GM12875 (cell line): ENCODE data around the gene SP1.
A peak's percentile ranks its signal among the peaks of the same experiment; 100 is the strongest.
"Not testable (repeated sequence)": the region's sequence is repeated elsewhere in the genome, so short reads cannot be mapped to it uniquely, and the experiment has no call there.

ENCODE experiments used
- H3K4me3 ChIP-seq: one replicate; pipeline ENCODE4 v1.5.1; 2011; ENCODE audit warnings: low read depth, low read length, control low read depth
- TF ChIP-seq, protein P1 (sequence below): IDR thresholded peaks from 2 replicates; pipeline ENCODE4 v1.5.1; 2011; ENCODE audit warnings: low read depth, mild to moderate bottlenecking, control low read depth, inconsistent platforms, low read length, moderate library complexity, borderline replicate concordance; ENCODE audit not compliant: insufficient read depth

The SP1 gene

DNA sequence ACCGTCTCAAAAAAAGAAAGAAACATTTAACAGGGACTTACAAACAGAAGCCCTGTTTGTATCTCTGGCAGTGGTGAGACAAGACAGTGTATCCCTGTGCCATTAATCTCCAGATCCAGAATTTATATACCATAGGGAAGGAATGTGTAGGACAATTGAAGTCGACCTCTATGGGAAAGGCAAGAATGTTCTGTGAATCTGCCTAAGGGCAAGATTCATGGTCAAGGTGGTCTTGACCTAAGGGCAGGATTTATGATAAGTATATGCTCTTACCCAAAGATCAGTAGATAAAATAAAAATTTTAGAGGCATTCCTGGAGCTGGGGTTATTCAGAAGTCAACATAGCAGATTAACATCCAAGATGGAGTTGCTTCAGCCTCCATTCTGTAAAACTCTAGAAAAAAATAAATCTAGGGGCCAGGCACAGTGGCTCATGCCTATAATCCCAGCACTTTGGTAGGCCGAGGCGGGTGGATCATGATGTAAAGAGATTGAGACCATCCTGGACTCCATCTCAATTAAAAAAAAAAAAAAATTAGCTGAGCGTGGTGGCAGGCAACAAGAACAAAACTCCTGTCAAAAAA is 21.0 kb upstream of the SP1 start:
- H3K4me3 ChIP-seq: no peak overlapping the region
- TF ChIP-seq, protein P1, sequence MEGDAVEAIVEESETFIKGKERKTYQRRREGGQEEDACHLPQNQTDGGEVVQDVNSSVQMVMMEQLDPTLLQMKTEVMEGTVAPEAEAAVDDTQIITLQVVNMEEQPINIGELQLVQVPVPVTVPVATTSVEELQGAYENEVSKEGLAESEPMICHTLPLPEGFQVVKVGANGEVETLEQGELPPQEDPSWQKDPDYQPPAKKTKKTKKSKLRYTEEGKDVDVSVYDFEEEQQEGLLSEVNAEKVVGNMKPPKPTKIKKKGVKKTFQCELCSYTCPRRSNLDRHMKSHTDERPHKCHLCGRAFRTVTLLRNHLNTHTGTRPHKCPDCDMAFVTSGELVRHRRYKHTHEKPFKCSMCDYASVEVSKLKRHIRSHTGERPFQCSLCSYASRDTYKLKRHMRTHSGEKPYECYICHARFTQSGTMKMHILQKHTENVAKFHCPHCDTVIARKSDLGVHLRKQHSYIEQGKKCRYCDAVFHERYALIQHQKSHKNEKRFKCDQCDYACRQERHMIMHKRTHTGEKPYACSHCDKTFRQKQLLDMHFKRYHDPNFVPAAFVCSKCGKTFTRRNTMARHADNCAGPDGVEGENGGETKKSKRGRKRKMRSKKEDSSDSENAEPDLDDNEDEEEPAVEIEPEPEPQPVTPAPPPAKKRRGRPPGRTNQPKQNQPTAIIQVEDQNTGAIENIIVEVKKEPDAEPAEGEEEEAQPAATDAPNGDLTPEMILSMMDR: no peak

DNA sequence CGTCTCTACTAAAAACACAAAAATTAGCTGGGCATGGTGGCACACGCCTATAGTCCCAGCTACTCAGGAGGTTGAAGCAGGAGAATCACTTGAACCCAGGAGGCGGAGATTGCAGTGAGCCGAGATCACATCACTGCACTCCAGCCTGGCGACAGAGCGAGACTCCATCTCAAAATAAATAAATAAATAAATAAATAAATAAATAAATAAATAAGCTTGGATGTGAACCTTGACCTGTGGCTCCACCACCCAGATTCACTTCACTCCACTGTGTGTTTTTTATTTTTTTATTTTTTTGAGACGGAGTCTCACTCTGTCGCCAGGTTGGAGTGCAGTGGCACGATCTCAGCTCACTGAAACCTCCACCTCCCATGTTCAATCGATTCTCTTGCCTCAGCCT is 18.3 kb upstream of the SP1 start:
- H3K4me3 ChIP-seq: not testable (repeated sequence)

DNA sequence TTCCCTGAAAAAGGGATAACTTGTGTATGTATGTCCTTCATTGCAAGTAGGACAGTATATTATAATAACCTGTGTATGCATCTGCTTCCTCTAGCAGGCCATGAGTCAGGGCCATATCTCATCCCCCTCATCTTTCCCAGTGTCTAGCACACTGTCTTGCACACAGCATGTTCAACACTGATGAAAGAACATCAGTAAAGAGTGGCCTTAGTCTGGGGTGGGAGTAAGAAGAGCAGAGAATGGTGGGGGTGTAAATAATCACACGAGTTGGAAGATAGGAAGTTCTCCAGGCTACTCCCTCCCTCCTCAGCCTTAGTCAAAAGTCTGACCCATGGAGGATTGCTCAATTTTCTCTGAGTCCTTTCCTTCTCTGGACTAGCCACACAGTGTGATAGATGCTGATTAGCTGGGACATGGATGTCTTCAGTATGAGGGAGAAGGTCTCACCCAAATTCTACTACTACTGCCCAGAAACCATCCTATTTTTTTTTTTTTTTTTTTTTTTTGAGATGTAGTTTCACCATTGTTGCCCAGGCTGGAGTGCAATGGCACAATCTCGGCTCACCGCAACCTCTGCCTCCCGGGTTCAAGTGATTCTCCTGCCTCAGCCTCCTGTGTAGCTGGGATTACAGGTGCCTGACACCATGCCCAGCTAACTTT is 14.6 kb upstream of the SP1 start:
- TF ChIP-seq, protein P1: no peak
- no peak overlapping the region for H3K4me3 ChIP-seq

DNA sequence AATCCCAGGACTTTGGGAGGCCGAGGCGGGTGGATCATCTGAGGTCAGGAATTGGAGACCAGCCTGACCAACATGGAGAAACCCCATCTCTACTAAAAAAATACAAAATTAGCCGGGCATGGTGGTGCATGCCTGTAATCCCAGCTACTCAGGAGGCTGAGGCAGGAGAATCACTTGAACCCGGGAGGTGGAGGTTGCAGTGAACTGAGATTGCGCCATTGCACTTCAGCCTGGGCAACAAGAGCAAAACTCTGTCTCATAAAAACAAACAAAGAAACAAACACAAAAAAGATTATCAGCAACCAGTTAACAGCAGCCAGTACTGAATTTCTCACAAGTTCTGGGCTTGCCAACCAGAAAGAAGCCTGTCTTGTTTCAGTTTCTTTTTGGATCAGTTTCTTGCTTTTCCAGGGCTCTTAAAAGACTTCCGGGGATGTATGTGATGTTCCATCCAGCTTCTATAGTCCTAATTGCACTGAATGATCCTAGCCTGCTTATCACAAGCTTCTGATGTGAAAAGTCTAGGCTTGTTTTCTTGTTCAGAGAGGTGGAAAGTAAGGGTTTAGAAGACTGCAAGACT is 6.3 kb upstream of the SP1 start:
- H3K4me3 ChIP-seq: not testable (repeated sequence)

DNA sequence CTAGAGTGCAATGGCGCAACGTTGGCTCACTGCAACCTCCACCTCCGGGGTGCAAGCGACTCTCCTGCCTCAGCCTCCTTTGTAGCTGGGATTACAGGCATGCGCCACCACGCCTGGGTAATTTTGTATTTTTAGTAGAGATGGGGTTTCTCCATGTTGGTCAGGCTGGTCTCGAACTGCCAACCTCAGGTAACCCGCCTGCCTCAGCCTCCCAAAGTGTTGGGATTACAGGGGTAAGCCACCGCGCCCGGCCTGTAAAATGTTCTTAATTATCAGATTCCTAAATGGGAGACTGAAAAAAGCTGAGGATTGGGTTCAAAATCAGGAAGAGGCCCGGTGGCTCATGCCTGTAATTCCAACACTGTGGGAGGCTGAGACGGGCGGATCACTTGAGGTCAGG is 5.7 kb upstream of the SP1 start:
- not testable (repeated sequence) for H3K4me3 ChIP-seq

DNA sequence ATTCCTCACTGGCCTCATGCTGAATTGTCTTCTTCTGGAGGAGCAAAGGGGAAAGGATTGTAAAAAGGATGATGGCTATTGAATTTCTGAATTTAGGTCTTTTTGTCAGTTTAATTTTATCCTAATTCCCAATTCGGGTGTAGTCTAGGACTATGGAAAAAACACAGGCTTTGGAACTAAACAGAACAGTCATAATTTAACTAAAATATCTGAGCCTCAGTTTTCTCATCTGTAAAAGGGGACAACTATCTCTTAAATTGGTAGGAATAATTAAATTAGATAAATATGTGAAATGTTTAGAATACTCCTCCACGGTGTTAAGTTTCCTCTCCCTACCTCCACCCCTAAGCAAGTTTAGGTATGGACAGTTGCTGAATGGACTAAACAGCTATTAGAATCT is 3.2 kb upstream of the SP1 start:
- no peak overlapping the region for H3K4me3 ChIP-seq
- TF ChIP-seq, protein P1: no peak

DNA sequence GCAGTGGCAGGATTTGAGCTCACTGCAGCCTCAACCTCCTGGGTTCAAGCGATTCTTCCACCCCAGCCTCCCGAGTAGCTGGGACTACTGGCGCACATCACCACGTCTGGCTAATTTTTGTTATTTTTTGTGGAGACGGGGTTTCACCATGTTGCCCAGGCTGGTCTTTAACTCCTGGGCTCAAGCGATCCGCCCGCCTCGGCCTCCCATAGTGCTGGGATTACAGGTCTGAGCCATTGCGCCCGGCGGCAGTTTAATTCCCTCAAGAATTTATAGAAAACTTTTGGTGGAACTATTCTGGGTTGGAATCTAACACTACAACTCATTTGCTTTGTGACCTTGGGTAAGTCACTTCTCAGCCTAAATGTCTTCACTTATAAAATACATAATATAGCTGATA is 1.8 kb upstream of the SP1 start:
- TF ChIP-seq, protein P1: no peak
- H3K4me3 ChIP-seq: no peak overlapping the region

DNA sequence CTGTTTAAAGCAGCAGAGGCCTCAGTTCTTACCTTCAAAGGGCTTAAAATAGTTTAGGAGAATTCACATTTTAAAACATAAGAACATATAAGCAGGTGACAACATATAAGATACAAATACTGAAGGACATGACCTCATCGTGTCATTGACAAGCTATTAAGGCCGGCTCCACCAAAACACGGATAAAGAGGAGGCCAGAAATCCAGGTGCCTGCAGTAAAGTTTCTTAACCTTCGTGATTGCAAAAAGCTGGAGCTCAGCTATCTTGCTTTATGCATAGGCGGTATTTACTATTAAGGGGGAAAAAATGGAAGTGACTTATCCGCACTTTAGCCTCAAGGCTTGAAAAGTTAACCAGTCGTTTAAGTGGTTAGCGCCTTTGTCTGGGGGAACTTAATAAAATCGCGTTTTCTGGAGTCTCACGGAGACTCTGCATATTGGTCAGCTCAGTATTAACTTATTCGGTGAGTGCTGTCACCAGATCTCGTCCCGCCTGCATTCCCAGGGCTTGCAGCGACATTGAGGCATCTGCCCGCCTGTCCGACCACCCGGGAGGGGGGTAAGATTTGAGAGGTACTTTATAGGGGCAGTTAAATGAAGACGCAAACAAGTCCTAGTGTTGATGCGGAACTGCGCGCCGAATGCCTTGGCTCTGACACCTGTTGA is 1.1 kb upstream of the SP1 start:
- TF ChIP-seq, protein P1: no peak
- peak overlapping the region; percentile 57 for H3K4me3 ChIP-seq
